GM12878 (cell line): Measurements from ENCODE around the gene ARHGAP30.
"Not testable (repeated sequence)": the region's sequence is repeated elsewhere in the genome, so short reads cannot be mapped to it uniquely, and the experiment has no call there.

Experiments
- HDAC2 ChIP-seq: fragments of 200-600 bp; sonication (generic); IDR thresholded peaks from 2 replicates; pipeline ENCODE4 v1.6.1; 2017
- KDM1A ChIP-seq: fragments of 200-600 bp; sonication (generic); IDR thresholded peaks from 2 replicates; pipeline ENCODE4 v1.6.1; 2016; ENCODE audit warnings: borderline replicate concordance
- SMARCA5 ChIP-seq: fragments of 450-650 bp; IDR thresholded peaks from 2 replicates; pipeline ENCODE4 v1.6.1; 2017; ENCODE audit warnings: mild to moderate bottlenecking
- STAT3 ChIP-seq: IDR thresholded peaks from 2 replicates; pipeline ENCODE4 v1.6.1; 2011; ENCODE audit warnings: low read depth, low read length, improper control_type of control experiment

GRCh38 chr1:161019111-161019660 is 50.5 kb downstream of the ARHGAP30 start:
- not testable (repeated sequence) for TF ChIP-seq SMARCA5, HDAC2, KDM1A, STAT3
